GM19193 (cell line): ENCODE results near the gene INCENP.

ENCODE experiments used
- POLR2A ChIP-seq: IDR thresholded peaks from 4 replicates; pipeline ENCODE4 v1.6.1; 2011; ENCODE audit not compliant: insufficient read depth, insufficient read length; ENCODE audit errors: extremely low read depth

Gene INCENP

GRCh38 chr11:62169448-62169847 is 45.6 kb downstream of the INCENP start:
- no peak for TF ChIP-seq POLR2A

- no peak for TF ChIP-seq POLR2A
Observed at GRCh38 chr11:62169935-62170334, 46.1 kb downstream of the INCENP start.

- TF ChIP-seq POLR2A, result no peak
Observed at GRCh38 chr11:62171261-62171723, 47.5 kb downstream of the INCENP start.

- no peak for TF ChIP-seq POLR2A
Observed at GRCh38 chr11:62172294-62172693, 48.5 kb downstream of the INCENP start.

- no peak for TF ChIP-seq POLR2A
Observed at GRCh38 chr11:62176766-62177165, 53.0 kb downstream of the INCENP start.

GRCh38 chr11:62179995-62180394 is 56.2 kb downstream of the INCENP start:
- TF ChIP-seq POLR2A, result no peak

GRCh38 chr11:62181097-62181496 is 57.3 kb downstream of the INCENP start:
- no peak for TF ChIP-seq POLR2A

GRCh38 chr11:62182147-62182891 is 58.5 kb downstream of the INCENP start:
- no peak for TF ChIP-seq POLR2A

- TF ChIP-seq POLR2A, result no peak
Observed at GRCh38 chr11:62186195-62186594, 62.4 kb downstream of the INCENP start.

- TF ChIP-seq POLR2A, result no peak
Observed at GRCh38 chr11:62190011-62190410, 66.2 kb downstream of the INCENP start, which contains the start of gene SCGB1D1. Gene SCGB1D1, plus strand, starts transcription at chr11:62190216. Its CDS starts 69 bp downstream, at chr11:62190285.

GRCh38 chr11:62193952-62194351 is 70.1 kb downstream of the INCENP start:
- TF ChIP-seq POLR2A, result no peak

GRCh38 chr11:62195945-62196344 is 72.1 kb downstream of the INCENP start:
- TF ChIP-seq POLR2A, result no peak

GRCh38 chr11:62201376-62201775 is 77.6 kb downstream of the INCENP start:
- no peak for TF ChIP-seq POLR2A
